Kidney capillary endothelial cell (primary cell): ENCODE results near the gene CEP72.
"Not testable (repeated sequence)": the region's sequence is repeated elsewhere in the genome, so short reads cannot be mapped to it uniquely, and the experiment has no call there.

ENCODE experiments used
- DNase-seq: peaks from one replicate; pipeline ENCODE4 v3.0.0-alpha.2; 2018; ENCODE audit warnings: low spot score

CEP72 gene

GRCh38 chr5:672329-673160 lies 60.4 kb downstream of the CEP72 start:
- peak; percentile 61 for DNase-seq

- no peak for DNase-seq
These were observed 61.2 kb downstream of the CEP72 start for GRCh38 chr5:673161-673830.

- DNase-seq: no peak
These were observed 61.9 kb downstream of the CEP72 start for GRCh38 chr5:673831-674629.

- DNase-seq: no peak
These were observed 62.5 kb downstream of the CEP72 start for GRCh38 chr5:674630-675011.

GRCh38 chr5:675111-675870 lies 63.2 kb downstream of the CEP72 start:
- no peak for DNase-seq

GRCh38 chr5:675871-676698 lies 63.9 kb downstream of the CEP72 start:
- DNase-seq: no peak

GRCh38 chr5:676699-677076 lies 64.5 kb downstream of the CEP72 start:
- DNase-seq: no peak

- DNase-seq: no peak
These were observed 65.3 kb downstream of the CEP72 start for GRCh38 chr5:677131-678101.

GRCh38 chr5:678521-678920 lies 66.4 kb downstream of the CEP72 start:
- not testable (repeated sequence) for DNase-seq

- not testable (repeated sequence) for DNase-seq
These were observed 67.2 kb downstream of the CEP72 start for GRCh38 chr5:679166-679895.

- DNase-seq: not testable (repeated sequence)
These were observed 68.1 kb downstream of the CEP72 start for GRCh38 chr5:680118-680795.

- DNase-seq: not testable (repeated sequence)
These were observed 68.7 kb downstream of the CEP72 start for GRCh38 chr5:680836-681235.

GRCh38 chr5:681317-682191 lies 69.4 kb downstream of the CEP72 start:
- DNase-seq: not testable (repeated sequence)

GRCh38 chr5:682216-682615 lies 70.1 kb downstream of the CEP72 start:
- DNase-seq: not testable (repeated sequence)

GRCh38 chr5:682651-683358 lies 70.7 kb downstream of the CEP72 start:
- DNase-seq: not testable (repeated sequence)

GRCh38 chr5:683551-684481 lies 71.7 kb downstream of the CEP72 start:
- DNase-seq: no peak
